ENCODE results near the gene CPPED1. TPM values are rescaled to one million over a fixed set of nuclear protein-coding genes. Genes with fewer than 3 reads are reported as not detected.

Gene CPPED1
- total and polyA plus RNA-seq, 10 of the 15 experiments (the other 5 are each of a cell fraction or from before 2014, with no cell fraction given) = 7.1 to 39.0 (median 16.0) TPM

- TF ChIP-seq FOXM1 (IDR thresholded peaks at IDR 0.05; ENCODE audit: low read depth, low read length) = peak; percentile 82; the same call in 1 of the 2 replicates
- no peak for TF ChIP-seq NBN (IDR thresholded peaks at IDR 0.05)
- TF ChIP-seq ELK1 (IDR thresholded peaks at IDR 0.05; ENCODE audit: low read depth, low read length) = no peak
- no peak for TF ChIP-seq MEF2B (IDR thresholded peaks at IDR 0.05; ENCODE audit: partially characterized antibody, poor library complexity, severe bottlenecking)
- TF ChIP-seq TAF1 (IDR thresholded peaks at IDR 0.05; ENCODE audit: borderline replicate concordance, low read depth, low read length) = no peak
- no peak for TF ChIP-seq ATF3 (IDR thresholded peaks at IDR 0.05; ENCODE audit: borderline replicate concordance, extremely low read depth, low read depth, low read length)
- no peak for TF ChIP-seq KDM1A (IDR thresholded peaks at IDR 0.05; ENCODE audit: borderline replicate concordance)
- TF ChIP-seq PML (IDR thresholded peaks at IDR 0.05; ENCODE audit: low read length) = no peak
- TF ChIP-seq CREB1 (IDR thresholded peaks at IDR 0.05; ENCODE audit: low read depth) = no peak
- no peak for TF ChIP-seq PAX5 (IDR thresholded peaks at IDR 0.05; ENCODE audit: borderline replicate concordance, low read depth, low read length)
- no peak for TF ChIP-seq BMI1 (IDR thresholded peaks at IDR 0.05; ENCODE audit: borderline replicate concordance)
- no peak for TF ChIP-seq HCFC1 (IDR thresholded peaks at IDR 0.05; ENCODE audit: low read length)
- peak; percentile 45 to 64; a peak in 3 of 4 replicates for TF ChIP-seq IKZF2 (IDR thresholded peaks at IDR 0.05)
- no peak for TF ChIP-seq MYC (IDR thresholded peaks at IDR 0.05; ENCODE audit: insufficient read depth, insufficient read length, insufficient replicate concordance, low read length, severe bottlenecking)
- TF ChIP-seq RCOR1 (conservative IDR thresholded peaks at IDR 0.05; ENCODE audit: low read depth, low read length) = no peak
- no peak for TF ChIP-seq RB1 (IDR thresholded peaks at IDR 0.05; ENCODE audit: borderline replicate concordance)
- TF ChIP-seq, protein P1, sequence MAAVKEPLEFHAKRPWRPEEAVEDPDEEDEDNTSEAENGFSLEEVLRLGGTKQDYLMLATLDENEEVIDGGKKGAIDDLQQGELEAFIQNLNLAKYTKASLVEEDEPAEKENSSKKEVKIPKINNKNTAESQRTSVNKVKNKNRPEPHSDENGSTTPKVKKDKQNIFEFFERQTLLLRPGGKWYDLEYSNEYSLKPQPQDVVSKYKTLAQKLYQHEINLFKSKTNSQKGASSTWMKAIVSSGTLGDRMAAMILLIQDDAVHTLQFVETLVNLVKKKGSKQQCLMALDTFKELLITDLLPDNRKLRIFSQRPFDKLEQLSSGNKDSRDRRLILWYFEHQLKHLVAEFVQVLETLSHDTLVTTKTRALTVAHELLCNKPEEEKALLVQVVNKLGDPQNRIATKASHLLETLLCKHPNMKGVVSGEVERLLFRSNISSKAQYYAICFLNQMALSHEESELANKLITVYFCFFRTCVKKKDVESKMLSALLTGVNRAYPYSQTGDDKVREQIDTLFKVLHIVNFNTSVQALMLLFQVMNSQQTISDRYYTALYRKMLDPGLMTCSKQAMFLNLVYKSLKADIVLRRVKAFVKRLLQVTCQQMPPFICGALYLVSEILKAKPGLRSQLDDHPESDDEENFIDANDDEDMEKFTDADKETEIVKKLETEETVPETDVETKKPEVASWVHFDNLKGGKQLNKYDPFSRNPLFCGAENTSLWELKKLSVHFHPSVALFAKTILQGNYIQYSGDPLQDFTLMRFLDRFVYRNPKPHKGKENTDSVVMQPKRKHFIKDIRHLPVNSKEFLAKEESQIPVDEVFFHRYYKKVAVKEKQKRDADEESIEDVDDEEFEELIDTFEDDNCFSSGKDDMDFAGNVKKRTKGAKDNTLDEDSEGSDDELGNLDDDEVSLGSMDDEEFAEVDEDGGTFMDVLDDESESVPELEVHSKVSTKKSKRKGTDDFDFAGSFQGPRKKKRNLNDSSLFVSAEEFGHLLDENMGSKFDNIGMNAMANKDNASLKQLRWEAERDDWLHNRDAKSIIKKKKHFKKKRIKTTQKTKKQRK (IDR thresholded peaks at IDR 0.05; ENCODE audit: low read depth, low read length) = no peak
- TF ChIP-seq SMAD1 (IDR thresholded peaks at IDR 0.05; ENCODE audit: low read depth, partially characterized antibody) = no peak
- TF ChIP-seq POLR2AphosphoS2 (IDR thresholded peaks at IDR 0.05; ENCODE audit: low read depth, low read length) = no peak
- no peak for TF ChIP-seq E2F4 (IDR thresholded peaks at IDR 0.05; ENCODE audit: low read depth, low read length)
- TF ChIP-seq SUPT20H (IDR thresholded peaks at IDR 0.05; ENCODE audit: borderline replicate concordance, control insufficient read depth, low read depth, low read length) = no peak
- TF ChIP-seq FOS (IDR thresholded peaks at IDR 0.05; ENCODE audit: borderline replicate concordance, extremely low read depth, insufficient read length) = no peak
- peak; percentile 80 for TF ChIP-seq IKZF1 (conservative IDR thresholded peaks at IDR 0.05)
- TF ChIP-seq, protein P2, sequence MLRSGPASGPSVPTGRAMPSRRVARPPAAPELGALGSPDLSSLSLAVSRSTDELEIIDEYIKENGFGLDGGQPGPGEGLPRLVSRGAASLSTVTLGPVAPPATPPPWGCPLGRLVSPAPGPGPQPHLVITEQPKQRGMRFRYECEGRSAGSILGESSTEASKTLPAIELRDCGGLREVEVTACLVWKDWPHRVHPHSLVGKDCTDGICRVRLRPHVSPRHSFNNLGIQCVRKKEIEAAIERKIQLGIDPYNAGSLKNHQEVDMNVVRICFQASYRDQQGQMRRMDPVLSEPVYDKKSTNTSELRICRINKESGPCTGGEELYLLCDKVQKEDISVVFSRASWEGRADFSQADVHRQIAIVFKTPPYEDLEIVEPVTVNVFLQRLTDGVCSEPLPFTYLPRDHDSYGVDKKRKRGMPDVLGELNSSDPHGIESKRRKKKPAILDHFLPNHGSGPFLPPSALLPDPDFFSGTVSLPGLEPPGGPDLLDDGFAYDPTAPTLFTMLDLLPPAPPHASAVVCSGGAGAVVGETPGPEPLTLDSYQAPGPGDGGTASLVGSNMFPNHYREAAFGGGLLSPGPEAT (IDR thresholded peaks at IDR 0.05; ENCODE audit: low read depth) = no peak
- TF ChIP-seq SMAD5 (IDR thresholded peaks at IDR 0.05; ENCODE audit: low read depth) = no peak
Measured at GRCh38 chr16:12617401-12617819, 186.3 kb downstream of the CPPED1 start (continued).
